ENCODE measurements around the gene PRSS22.

PRSS22 gene

DNA sequence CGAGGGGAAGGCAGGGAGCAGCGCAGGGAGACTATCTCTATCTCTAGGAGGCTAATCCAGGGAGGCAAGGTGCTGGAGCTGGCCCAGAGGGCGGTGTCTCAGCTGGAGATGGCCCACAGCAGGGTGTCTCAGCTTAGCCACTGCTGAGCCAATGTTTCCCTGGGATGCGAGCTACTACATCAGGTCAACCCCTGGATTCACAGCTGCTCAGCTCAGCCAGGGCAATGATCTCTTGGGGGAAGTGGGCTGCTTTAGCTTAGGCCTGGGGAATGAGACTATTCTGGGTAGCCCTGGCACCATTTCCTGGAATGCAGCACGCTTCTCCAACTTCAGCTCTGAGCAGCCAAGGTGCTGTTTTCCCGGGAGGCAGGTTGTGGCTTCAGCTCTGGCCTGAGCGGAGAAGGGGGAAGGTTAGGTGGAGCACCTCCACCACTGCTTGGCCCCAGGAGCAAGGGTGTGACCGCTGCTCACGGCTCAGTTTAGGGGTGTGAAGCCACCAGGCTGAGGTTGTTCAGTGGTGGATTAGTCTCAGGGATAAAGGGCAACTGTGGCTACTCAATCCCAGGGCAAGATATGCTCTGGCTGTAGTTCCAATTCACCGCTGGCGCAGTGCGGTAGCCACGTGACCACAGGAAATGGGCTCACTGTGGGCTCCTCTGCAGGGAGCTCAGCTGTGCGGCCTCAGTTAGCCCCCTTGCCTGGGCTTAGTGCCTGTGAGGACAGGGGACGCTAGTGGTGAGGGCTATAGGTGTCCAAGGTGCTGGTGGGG, 46.1 kb downstream of the PRSS22 start:
- DNase-seq, result no peak

- no peak for DNase-seq
Observed at GRCh38 chr16:2810651-2811050, 47.3 kb downstream of the PRSS22 start.

DNA sequence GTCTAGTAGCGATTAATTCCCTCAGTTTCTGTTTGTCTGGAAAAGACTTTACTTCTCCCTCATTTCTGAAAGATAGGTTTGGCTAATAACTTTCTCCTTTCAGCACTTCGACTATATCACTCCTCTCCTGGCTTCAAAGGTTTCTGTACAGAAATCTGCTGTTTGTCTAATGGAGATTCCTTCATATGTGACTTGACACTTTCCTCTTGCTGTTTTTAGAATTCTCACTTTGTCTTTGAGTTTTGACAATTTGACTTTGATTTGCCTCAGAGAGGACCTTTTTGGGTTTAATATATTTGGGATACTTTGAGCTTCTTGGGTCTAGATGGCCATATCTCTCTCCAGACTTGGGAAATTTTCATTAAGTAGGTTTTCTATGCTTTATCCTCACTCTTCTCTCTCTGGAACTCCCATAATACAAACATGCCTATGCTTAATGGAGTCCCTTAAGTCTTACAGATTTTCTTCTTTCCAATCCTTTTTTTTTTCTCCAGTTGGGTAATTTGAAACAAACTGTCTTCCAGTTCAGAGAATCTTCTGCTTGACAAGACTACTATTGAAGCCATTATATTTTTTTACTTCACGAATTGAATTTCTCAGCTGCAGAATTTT, 48.7 kb downstream of the PRSS22 start:
- no peak for DNase-seq

DNA sequence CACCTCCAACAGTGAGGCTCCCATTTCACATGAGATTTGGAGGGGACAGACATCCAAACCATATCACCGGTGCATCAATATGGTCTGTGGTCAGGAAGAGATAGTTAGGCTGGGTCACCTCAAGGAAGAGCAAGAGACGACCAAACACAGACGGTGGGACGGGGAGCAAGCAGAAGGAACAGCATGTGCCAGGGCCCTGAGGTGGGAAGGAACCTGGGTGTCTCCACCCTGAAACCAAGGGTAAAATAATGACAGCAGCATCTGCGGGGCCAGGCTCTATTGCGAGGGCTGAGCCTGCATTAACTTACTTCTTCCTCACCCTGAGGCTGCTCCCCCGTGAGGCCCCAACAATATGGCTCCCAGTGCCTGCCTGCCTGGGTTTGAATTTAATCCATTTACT, 49.8 kb downstream of the PRSS22 start:
- DNase-seq, result no peak

DNA sequence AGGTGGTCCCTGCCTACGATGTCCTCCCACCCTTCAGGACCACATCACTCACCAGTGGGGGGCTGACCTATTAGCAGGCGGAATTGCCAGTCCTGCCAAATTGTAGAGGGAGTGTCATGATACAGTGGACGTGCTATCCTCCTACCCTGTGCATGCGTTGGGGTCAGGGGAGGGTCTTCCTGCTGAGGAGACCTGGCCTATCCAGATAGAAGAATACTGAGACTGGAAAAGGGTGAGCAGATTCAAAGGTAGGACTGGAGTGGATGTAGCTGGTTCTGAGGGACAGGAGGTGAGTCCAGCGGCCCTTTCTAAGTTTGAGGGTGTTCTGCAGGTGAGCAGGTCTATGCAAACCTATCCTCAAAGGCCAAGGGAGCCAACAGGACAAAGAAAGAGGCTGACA, 51.7 kb downstream of the PRSS22 start:
- no peak for DNase-seq

- no peak for DNase-seq
Observed at GRCh38 chr16:2804728-2805127, 53.2 kb downstream of the PRSS22 start.

DNA sequence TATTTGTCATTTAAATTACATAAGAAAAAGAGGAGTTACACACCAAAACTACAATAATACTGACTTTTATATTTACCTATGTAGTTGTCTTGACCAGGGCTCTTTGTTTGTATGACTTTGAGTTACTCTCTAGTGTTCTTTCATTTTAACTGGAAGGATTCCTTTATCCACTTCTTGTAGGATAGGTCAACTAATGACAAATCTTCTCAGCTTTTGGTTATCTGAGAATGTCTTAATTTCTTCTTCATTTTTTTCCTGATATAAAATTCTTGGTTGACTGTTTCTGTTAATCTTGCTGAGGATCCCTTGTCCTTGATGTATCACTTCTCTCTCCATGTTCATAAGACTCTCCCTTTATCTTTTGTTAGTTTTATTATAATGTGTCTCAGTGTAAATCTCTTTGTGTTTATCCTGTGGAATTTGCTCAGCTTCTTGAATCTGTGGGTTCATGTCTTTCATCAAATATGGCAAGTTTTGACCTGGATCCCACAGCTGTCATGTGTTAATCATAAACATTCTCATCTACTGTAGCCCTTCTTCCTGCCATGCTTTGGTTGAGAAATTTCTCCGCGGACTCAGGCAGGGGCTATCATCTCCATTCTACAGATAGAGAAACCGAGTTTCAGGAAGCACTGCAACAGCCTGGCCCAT, 54.3 kb downstream of the PRSS22 start:
- DNase-seq, result no peak
